ENCODE measurements around the gene SLC38A4. TPM values are rescaled to one million over a fixed set of nuclear protein-coding genes. Genes with fewer than 3 reads are reported as not detected.

SLC38A4 gene
- total and polyA plus RNA-seq, 11 donors = 0.04 to 0.59 (median 0.27) TPM; not detected in 2

- no peak overlapping the region for H3K27ac ChIP-seq
- ATAC-seq = no peak
- no peak overlapping the region for H3K4me3 ChIP-seq
- WGBS, 4 donors = 85 to 90% (median 88%) methylated on average over 3 of the region's 3 CpGs
- intact Hi-C loops (cut with DNase I) = no loop called here
- no peaks in the 10 kb centered on the region for H3K4me1 ChIP-seq
- no peaks in the 10 kb centered on the region for H3K36me3 ChIP-seq
- H3K27me3 ChIP-seq = no peaks in the 10 kb centered on the region
- no peaks in the 10 kb centered on the region for H3K9me3 ChIP-seq
- DNase-seq = no peak
- TF ChIP-seq, protein P1, sequence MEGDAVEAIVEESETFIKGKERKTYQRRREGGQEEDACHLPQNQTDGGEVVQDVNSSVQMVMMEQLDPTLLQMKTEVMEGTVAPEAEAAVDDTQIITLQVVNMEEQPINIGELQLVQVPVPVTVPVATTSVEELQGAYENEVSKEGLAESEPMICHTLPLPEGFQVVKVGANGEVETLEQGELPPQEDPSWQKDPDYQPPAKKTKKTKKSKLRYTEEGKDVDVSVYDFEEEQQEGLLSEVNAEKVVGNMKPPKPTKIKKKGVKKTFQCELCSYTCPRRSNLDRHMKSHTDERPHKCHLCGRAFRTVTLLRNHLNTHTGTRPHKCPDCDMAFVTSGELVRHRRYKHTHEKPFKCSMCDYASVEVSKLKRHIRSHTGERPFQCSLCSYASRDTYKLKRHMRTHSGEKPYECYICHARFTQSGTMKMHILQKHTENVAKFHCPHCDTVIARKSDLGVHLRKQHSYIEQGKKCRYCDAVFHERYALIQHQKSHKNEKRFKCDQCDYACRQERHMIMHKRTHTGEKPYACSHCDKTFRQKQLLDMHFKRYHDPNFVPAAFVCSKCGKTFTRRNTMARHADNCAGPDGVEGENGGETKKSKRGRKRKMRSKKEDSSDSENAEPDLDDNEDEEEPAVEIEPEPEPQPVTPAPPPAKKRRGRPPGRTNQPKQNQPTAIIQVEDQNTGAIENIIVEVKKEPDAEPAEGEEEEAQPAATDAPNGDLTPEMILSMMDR (IDR thresholded peaks at IDR 0.05) = no peak
- no peak for TF ChIP-seq POLR2A (IDR thresholded peaks at IDR 0.05)
These were observed 40.4 kb downstream of the SLC38A4 start for GRCh38 chr12:46785382-46785781.

GRCh38 chr12:46783871-46784270 is 41.9 kb downstream of the SLC38A4 start:
- Histone ChIP-seq H3K4me1 (no peaks in the 10 kb centered on the region), H3K9me3 (no peaks in the 10 kb centered on the region), H3K4me3 (no peak overlapping the region), H3K27ac (no peak overlapping the region), H3K27me3 (no peaks in the 10 kb centered on the region), H3K36me3 (no peaks in the 10 kb centered on the region)
- intact Hi-C loops (cut with DNase I) = no loop called here
- WGBS, 4 donors = 79 to 84% (median 81%) methylated on average over 5 of the region's 5 CpGs
- ATAC-seq (no peak), DNase-seq (no peak)
- TF ChIP-seq, protein P1 (IDR thresholded peaks at IDR 0.05) = no peak
- no peak for TF ChIP-seq POLR2A (IDR thresholded peaks at IDR 0.05)

DNA sequence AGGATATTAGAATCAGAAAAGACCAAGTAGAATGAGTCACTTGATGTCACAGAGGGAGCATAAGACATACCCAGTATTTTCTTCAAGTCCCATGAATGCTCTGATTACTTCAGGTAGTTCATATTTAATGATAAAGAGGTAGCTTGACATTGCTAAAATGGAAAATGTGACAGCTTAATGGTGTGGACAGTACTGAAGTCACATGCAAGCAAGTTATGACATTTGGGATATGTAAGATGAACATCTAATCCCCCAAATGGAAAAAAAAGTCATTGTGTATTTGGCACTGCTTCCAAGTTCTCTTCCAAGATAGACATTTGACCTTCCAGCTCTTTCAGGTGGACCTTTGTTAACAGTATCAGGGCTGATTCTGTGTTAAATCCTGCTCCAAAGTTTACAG is 45.9 kb downstream of the SLC38A4 start:
- H3K27ac ChIP-seq = no peak overlapping the region
- no peak for DNase-seq
- no peak for TF ChIP-seq POLR2A (IDR thresholded peaks at IDR 0.05)
- TF ChIP-seq, protein P1 (IDR thresholded peaks at IDR 0.05) = no peak
- no peaks in the 10 kb centered on the region for H3K36me3 ChIP-seq
- H3K27me3 ChIP-seq = no peaks in the 10 kb centered on the region
- ATAC-seq = no peak
- no peaks in the 10 kb centered on the region for H3K4me1 ChIP-seq
- no peaks in the 10 kb centered on the region for H3K9me3 ChIP-seq
- H3K4me3 ChIP-seq = no peak overlapping the region
- intact Hi-C loops (cut with DNase I) = no loop called here

- ATAC-seq = no peak
- Histone ChIP-seq H3K27ac (no peak overlapping the region), H3K4me3 (no peak overlapping the region), H3K4me1 (peaks cover 0 to 3% (median 0%) of the 10 kb centered on the region in 12 donors), H3K27me3 (no peaks in the 10 kb centered on the region), H3K9me3 (no peaks in the 10 kb centered on the region), H3K36me3 (no peaks in the 10 kb centered on the region)
- no peak for DNase-seq
- TF ChIP-seq POLR2A (IDR thresholded peaks at IDR 0.05) = no peak
- TF ChIP-seq, protein P1 (IDR thresholded peaks at IDR 0.05) = no peak
- 93 to 95% (median 93%) methylated on average over 1 of the region's 1 CpG for WGBS, 4 donors
- intact Hi-C loops (cut with DNase I) = no loop called here
These were observed 46.7 kb downstream of the SLC38A4 start for GRCh38 chr12:46779063-46779462.
